ENCODE data around the gene CERS3.

Gene CERS3

DNA sequence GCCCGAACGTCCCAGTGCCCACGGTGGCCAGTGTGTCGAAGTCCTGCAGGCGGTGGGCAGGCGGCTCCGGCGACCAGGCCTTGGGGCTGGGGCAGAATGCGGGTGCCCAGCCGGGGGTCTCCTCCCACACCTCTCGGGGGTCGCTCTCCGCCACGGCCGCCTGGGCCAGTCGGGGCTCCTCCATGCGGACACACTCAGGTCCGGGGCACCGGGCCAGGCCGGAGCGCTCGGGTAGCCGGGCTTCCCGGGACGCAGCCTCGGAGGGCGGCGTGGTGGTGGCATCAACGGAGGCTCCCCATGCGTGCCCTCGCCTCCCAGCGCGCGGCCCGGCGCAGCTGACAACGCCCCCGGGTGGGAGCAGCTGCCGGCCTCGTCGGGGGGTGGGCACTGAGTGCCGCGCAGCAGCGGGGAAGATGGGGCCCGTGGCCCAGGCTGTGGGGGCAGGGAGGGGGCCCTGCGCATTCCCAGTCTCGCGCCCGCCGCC lies 30.1 kb upstream of the CERS3 start:
- no peaks in the 10 kb centered on the region for H3K27me3 ChIP-seq (ENCODE audit: control insufficient read depth, insufficient read depth, low read length)
- H3K27ac ChIP-seq (ENCODE audit: low read length): no peak overlapping the region
- no peak overlapping the region for H3K9ac ChIP-seq (ENCODE audit: low read length)
- no peaks in the 10 kb centered on the region for H3K4me1 ChIP-seq (ENCODE audit: control insufficient read depth, low read depth, low read length)
- no peaks in the 10 kb centered on the region for H3K9me3 ChIP-seq (ENCODE audit: control insufficient read depth, low read depth, low read length)
- no peaks in the 10 kb centered on the region for H3K36me3 ChIP-seq (ENCODE audit: control insufficient read depth, low read depth, low read length)
- H3K4me3 ChIP-seq (ENCODE audit: low read length): no peak overlapping the region

GRCh38 chr15:100553468-100553867 lies 24.7 kb upstream of the CERS3 start:
- H3K4me3 ChIP-seq (ENCODE audit: low read length): no peak overlapping the region

DNA sequence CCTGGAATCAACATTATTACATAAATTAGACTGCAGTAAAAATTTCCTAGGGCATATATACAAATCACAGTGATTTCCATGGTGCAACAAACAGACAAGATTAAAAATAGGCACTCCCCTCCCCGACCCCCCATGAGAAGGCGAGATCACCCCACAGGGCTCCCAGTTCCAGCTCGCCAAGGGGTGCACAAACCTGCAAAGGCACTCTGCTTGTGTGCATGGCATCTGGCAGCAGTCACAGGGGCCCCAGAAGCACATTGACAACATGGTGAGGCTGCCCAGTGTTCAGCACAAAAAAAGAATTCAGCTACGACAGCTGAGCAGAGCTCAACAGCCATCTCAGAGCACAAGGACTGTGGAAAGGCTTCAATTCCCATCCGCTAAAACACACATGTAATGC lies 19.2 kb upstream of the CERS3 start:
- Histone ChIP-seq H3K36me3 (ENCODE audit: control insufficient read depth, low read depth, low read length) (no peaks in the 10 kb centered on the region), H3K4me1 (ENCODE audit: control insufficient read depth, low read depth, low read length) (no peaks in the 10 kb centered on the region), H3K27me3 (ENCODE audit: control insufficient read depth, insufficient read depth, low read length) (no peaks in the 10 kb centered on the region), H3K9me3 (ENCODE audit: control insufficient read depth, low read depth, low read length) (no peaks in the 10 kb centered on the region), H3K27ac (ENCODE audit: low read length) (no peak overlapping the region), H3K4me3 (ENCODE audit: low read length) (no peak overlapping the region), H3K9ac (ENCODE audit: low read length) (no peak overlapping the region)

More at GRCh38 chr15:100553468-100553867, 24.7 kb upstream of the CERS3 start:
- H3K36me3 ChIP-seq (ENCODE audit: control insufficient read depth, low read depth, low read length): no peaks in the 10 kb centered on the region
- H3K27ac ChIP-seq (ENCODE audit: low read length): no peak overlapping the region
- no peaks in the 10 kb centered on the region for H3K4me1 ChIP-seq (ENCODE audit: control insufficient read depth, low read depth, low read length)
- no peak overlapping the region for H3K9ac ChIP-seq (ENCODE audit: low read length)
- no peaks in the 10 kb centered on the region for H3K9me3 ChIP-seq (ENCODE audit: control insufficient read depth, low read depth, low read length)
- H3K27me3 ChIP-seq (ENCODE audit: control insufficient read depth, insufficient read depth, low read length): no peaks in the 10 kb centered on the region

DNA sequence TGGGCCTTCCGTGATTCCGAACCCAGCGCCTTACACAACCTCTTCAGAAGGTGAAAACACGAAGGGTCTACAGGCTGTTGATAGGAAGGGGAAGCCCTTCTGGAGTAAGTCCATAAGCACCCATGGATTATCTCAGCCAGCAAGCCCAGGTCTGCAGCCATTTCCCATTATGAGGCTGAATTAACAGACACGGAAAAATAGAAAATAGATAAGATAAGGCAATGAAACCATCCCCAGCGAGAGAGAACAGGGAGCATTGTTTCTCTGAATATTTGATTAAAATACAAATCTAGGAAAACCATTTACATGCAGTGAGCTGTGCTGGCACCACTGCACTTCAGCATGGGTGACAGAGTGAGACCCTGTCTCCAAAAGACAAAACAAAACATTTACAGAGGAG lies 16.2 kb upstream of the CERS3 start:
- Histone ChIP-seq H3K36me3 (ENCODE audit: control insufficient read depth, low read depth, low read length) (no peaks in the 10 kb centered on the region), H3K4me3 (ENCODE audit: low read length) (no peak overlapping the region), H3K9me3 (ENCODE audit: control insufficient read depth, low read depth, low read length) (no peaks in the 10 kb centered on the region), H3K9ac (ENCODE audit: low read length) (no peak overlapping the region), H3K4me1 (ENCODE audit: control insufficient read depth, low read depth, low read length) (no peaks in the 10 kb centered on the region), H3K27ac (ENCODE audit: low read length) (no peak overlapping the region), H3K27me3 (ENCODE audit: control insufficient read depth, insufficient read depth, low read length) (no peaks in the 10 kb centered on the region)

DNA sequence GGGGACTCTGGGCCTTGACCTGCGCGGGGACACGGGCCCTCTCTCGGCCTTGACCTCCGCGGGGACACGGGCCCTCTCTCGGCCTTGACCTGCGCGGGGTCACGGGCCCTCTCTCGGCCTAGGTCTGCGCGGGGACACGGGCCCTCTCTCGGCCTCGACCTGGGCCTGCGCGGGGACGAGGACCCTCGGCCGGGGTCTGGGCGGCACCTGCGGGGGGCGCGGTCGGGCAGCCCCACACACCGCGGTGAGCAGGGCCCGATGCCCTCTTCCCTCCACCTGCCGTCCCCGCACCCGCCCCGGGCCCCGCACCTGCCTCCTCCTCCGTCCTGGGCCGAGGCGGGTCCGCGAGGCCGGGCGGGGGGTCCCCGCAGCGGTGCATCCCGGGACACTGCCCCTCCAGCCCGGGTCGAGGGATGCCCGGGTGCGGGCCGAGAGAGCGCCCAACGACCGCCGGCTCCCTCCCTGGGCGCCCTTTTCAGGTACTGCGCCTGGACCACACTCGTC lies 15.6 kb upstream of the CERS3 start:
- Histone ChIP-seq H3K36me3 (ENCODE audit: control insufficient read depth, low read depth, low read length) (no peaks in the 10 kb centered on the region), H3K4me3 (ENCODE audit: low read length) (no peak overlapping the region), H3K27me3 (ENCODE audit: control insufficient read depth, insufficient read depth, low read length) (no peaks in the 10 kb centered on the region), H3K9ac (ENCODE audit: low read length) (no peak overlapping the region), H3K4me1 (ENCODE audit: control insufficient read depth, low read depth, low read length) (no peaks in the 10 kb centered on the region), H3K9me3 (ENCODE audit: control insufficient read depth, low read depth, low read length) (no peaks in the 10 kb centered on the region), H3K27ac (ENCODE audit: low read length) (no peak overlapping the region)

DNA sequence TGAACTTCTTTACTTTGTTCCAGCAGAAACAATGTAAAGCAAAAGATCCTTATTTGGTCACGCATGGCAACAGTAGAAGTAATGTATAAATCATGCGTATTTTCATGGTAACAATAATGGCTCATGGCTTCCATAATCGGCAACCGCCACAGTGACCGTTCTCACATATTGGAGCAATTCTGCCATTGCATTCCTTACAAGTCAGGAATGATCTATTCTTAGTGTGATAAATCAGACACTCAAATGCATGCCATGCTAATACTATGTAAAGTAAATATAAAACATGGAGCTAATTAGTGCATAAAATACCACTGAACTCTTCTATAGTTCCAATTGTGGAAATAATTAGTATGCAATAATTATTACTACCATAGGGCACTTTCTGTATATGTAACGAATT lies 13.5 kb upstream of the CERS3 start:
- H3K27ac ChIP-seq (ENCODE audit: low read length): no peak overlapping the region
- H3K9ac ChIP-seq (ENCODE audit: low read length): no peak overlapping the region
- no peaks in the 10 kb centered on the region for H3K27me3 ChIP-seq (ENCODE audit: control insufficient read depth, insufficient read depth, low read length)
- no peak overlapping the region for H3K4me3 ChIP-seq (ENCODE audit: low read length)
- no peaks in the 10 kb centered on the region for H3K4me1 ChIP-seq (ENCODE audit: control insufficient read depth, low read depth, low read length)
- H3K9me3 ChIP-seq (ENCODE audit: control insufficient read depth, low read depth, low read length): no peaks in the 10 kb centered on the region
- H3K36me3 ChIP-seq (ENCODE audit: control insufficient read depth, low read depth, low read length): no peaks in the 10 kb centered on the region

GRCh38 chr15:100537331-100537730 lies 8.6 kb upstream of the CERS3 start:
- Histone ChIP-seq H3K9ac (ENCODE audit: low read length) (no peak overlapping the region), H3K36me3 (ENCODE audit: control insufficient read depth, low read depth, low read length) (no peaks in the 10 kb centered on the region), H3K27me3 (ENCODE audit: control insufficient read depth, insufficient read depth, low read length) (no peaks in the 10 kb centered on the region), H3K27ac (ENCODE audit: low read length) (no peak overlapping the region), H3K4me3 (ENCODE audit: low read length) (no peak overlapping the region), H3K4me1 (ENCODE audit: control insufficient read depth, low read depth, low read length) (no peaks in the 10 kb centered on the region), H3K9me3 (ENCODE audit: control insufficient read depth, low read depth, low read length) (no peaks in the 10 kb centered on the region)

GRCh38 chr15:100536733-100537132 lies 8.0 kb upstream of the CERS3 start:
- Histone ChIP-seq H3K4me3 (ENCODE audit: low read length) (no peak overlapping the region), H3K27ac (ENCODE audit: low read length) (no peak overlapping the region), H3K9ac (ENCODE audit: low read length) (no peak overlapping the region)

GRCh38 chr15:100533886-100534285 lies 5.1 kb upstream of the CERS3 start:
- Histone ChIP-seq H3K4me1 (ENCODE audit: control insufficient read depth, low read depth, low read length) (no peaks in the 10 kb centered on the region), H3K4me3 (ENCODE audit: low read length) (no peak overlapping the region), H3K27me3 (ENCODE audit: control insufficient read depth, insufficient read depth, low read length) (no peaks in the 10 kb centered on the region), H3K9ac (ENCODE audit: low read length) (no peak overlapping the region), H3K36me3 (ENCODE audit: control insufficient read depth, low read depth, low read length) (no peaks in the 10 kb centered on the region), H3K27ac (ENCODE audit: low read length) (no peak overlapping the region), H3K9me3 (ENCODE audit: control insufficient read depth, low read depth, low read length) (no peaks in the 10 kb centered on the region)

More at GRCh38 chr15:100536733-100537132, 8.0 kb upstream of the CERS3 start:
- Histone ChIP-seq H3K4me1 (ENCODE audit: control insufficient read depth, low read depth, low read length) (no peaks in the 10 kb centered on the region), H3K27me3 (ENCODE audit: control insufficient read depth, insufficient read depth, low read length) (no peaks in the 10 kb centered on the region), H3K36me3 (ENCODE audit: control insufficient read depth, low read depth, low read length) (no peaks in the 10 kb centered on the region), H3K9me3 (ENCODE audit: control insufficient read depth, low read depth, low read length) (no peaks in the 10 kb centered on the region)

DNA sequence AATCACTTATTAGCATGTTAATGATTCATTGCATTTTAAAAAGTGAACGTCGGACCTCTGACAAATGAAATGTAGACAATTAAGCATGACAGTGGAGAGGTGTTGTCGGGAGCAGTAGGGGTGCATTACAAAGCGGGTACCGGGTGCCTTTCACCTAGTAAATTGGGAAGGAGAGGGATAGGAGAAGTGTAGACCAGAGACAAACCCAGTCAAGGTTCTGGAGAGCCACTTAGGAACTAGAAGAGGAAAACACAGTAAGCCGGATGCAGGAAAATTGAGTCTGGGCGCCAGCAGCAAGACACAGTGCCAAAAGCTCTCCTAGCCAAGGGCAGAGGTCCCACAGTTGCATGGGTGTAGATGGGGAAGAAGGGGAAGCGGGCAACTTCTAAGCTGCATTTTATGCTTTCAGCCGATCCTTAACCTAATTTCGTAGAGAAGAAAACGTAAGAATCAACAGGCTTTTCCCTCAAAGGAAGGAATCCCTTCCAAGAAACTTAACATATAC lies 3.1 kb upstream of the CERS3 start:
- Histone ChIP-seq H3K9me3 (ENCODE audit: control insufficient read depth, low read depth, low read length) (no peaks in the 10 kb centered on the region), H3K4me1 (ENCODE audit: control insufficient read depth, low read depth, low read length) (no peaks in the 10 kb centered on the region), H3K27ac (ENCODE audit: low read length) (no peak overlapping the region), H3K9ac (ENCODE audit: low read length) (no peak overlapping the region), H3K4me3 (ENCODE audit: low read length) (no peak overlapping the region), H3K27me3 (ENCODE audit: control insufficient read depth, insufficient read depth, low read length) (no peaks in the 10 kb centered on the region), H3K36me3 (ENCODE audit: control insufficient read depth, low read depth, low read length) (no peaks in the 10 kb centered on the region)

DNA sequence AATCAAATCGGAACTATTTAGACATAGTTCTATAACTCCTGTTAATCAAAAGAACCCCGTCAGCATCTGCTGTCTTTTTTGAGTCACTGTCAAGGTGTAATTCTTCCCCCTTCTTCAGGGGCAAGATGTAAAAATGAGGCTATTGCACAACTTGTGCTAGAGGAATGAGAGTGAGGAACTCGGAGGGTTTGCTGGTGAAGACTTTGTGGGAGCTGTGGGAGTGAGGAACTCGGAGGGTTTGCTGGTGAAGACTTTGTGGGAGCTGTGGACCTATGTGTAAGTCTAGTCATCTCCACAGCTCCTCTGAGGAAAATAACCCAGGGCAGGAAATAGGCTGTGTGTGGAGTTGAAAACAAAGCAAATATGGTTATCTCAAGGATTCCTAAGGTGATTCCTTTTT lies 2.5 kb upstream of the CERS3 start:
- Histone ChIP-seq H3K4me1 (ENCODE audit: control insufficient read depth, low read depth, low read length) (no peaks in the 10 kb centered on the region), H3K27me3 (ENCODE audit: control insufficient read depth, insufficient read depth, low read length) (no peaks in the 10 kb centered on the region), H3K9me3 (ENCODE audit: control insufficient read depth, low read depth, low read length) (no peaks in the 10 kb centered on the region), H3K36me3 (ENCODE audit: control insufficient read depth, low read depth, low read length) (no peaks in the 10 kb centered on the region), H3K4me3 (ENCODE audit: low read length) (no peak overlapping the region), H3K9ac (ENCODE audit: low read length) (no peak overlapping the region), H3K27ac (ENCODE audit: low read length) (no peak overlapping the region)

- H3K4me1 ChIP-seq (ENCODE audit: control insufficient read depth, low read depth, low read length): no peaks in the 10 kb centered on the region
- no peaks in the 10 kb centered on the region for H3K27me3 ChIP-seq (ENCODE audit: control insufficient read depth, insufficient read depth, low read length)
- H3K9ac ChIP-seq (ENCODE audit: low read length): no peak overlapping the region
Measured at GRCh38 chr15:100529556-100529955, 806 bp upstream of the CERS3 start.

More at GRCh38 chr15:100529556-100529955, 806 bp upstream of the CERS3 start:
- H3K36me3 ChIP-seq (ENCODE audit: control insufficient read depth, low read depth, low read length): no peaks in the 10 kb centered on the region
- no peak overlapping the region for H3K4me3 ChIP-seq (ENCODE audit: low read length)
- H3K27ac ChIP-seq (ENCODE audit: low read length): no peak overlapping the region
- H3K9me3 ChIP-seq (ENCODE audit: control insufficient read depth, low read depth, low read length): no peaks in the 10 kb centered on the region
